Occipital lobe (tissue), 3 donors: ENCODE results near the gene DHPS. TPM values are rescaled to one million over a fixed set of nuclear protein-coding genes. Genes with fewer than 3 reads are reported as not detected.
"Not testable (repeated sequence)": the region's sequence is repeated elsewhere in the genome, so short reads cannot be mapped to it uniquely, and the experiment has no call there.

Source experiments
- DNase-seq: peaks from one replicate; lab custom pipeline; 2025; lab: John Stamatoyannopoulos, UW
- small RNA-seq: library from RNA; depleted of rRNA; stranded (forward); fragments of <200 nt; gene quantifications from one replicate; pipeline ENCODE3, GENCODE V24; 2014
- total RNA-seq: library from RNA; depleted of rRNA; stranded (reverse); fragments of >200 nt; gene quantifications from one replicate; pipeline ENCODE4 v1.2.3, GENCODE V29; 2014

DHPS gene
- total RNA-seq, 1 donor from 2014 or later, result 79.7 TPM

DNA sequence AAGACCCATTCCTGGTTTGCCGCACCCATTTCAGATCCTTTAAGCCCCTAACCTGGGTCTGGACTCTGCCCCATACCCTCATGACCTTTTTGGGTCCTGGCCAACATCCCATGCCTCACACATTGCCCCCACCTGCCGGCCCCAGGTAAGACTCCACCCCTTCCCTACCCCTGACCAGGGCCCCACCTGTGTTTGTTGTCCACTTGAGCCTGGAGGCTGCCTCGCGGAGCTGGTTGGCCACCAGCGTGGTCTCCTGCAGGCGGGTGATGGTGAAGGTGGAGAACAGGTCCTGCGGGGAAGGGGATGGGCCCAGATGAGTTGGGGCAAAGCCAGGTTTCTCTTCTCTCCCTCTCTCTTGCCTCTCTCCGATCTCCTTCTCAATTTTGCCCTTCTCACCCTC, 34.6 kb downstream of the DHPS start:
- DNase-seq, result no peak

DNA sequence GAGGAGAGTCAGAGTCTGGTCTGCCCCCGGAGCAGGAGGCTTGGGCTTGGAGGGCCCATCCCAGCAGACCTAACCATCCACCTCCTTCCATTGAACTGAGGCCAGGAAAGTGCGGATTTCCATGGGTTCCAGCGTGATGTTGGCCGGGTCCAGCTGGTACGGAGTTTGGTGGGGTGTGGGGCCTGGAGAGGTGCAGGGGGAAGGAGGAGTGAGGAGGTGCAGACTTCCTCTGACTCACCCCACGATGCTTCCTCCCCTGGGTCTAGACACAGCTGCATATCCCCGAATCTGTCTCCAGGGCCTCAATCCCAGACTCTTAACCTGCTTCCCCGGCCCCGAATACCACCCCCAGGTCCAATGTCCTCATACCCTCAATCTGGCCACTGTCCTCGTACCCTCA, 35.1 kb downstream of the DHPS start:
- no peak for DNase-seq

DNA sequence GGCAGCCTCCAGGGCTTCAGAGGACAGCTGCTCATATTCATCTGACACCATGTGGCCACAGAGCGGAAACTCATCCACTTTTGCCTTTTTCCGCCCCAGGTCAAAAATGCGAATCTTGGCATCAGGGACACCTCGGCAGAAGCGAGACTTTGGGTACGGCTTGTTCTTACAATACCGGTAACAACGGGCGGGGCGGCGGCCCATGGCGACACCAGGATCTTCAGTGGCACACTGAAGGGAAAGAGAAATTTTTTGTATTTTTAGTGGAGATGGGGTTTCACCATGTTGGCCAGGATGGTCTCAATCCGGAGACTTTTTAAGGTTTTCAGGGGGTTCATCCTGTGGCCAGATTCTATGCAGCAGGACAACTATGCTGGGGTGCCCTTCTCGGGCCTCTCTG, 38.0 kb downstream of the DHPS start:
- DNase-seq, result not testable (repeated sequence)

DNA sequence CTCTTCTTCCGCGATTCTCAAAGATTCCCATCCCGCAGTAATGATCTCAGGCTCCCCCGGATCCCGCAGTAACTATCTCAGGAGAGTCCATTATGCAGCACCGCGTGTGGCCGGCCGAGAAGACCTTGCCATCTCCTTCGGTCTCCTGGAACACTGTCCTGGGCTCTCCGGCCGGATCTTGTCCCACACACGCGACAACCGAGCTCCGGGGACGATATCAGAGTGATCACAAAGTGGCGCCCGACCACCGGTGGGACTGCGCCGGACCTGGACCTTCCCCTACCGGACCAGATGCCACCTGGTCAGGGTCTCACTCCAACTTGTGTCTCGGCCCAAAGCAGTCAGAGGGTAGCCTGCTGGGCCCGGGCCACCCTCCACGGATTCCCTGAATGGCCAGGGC, 39.2 kb downstream of the DHPS start:
- no peak for DNase-seq

DNA sequence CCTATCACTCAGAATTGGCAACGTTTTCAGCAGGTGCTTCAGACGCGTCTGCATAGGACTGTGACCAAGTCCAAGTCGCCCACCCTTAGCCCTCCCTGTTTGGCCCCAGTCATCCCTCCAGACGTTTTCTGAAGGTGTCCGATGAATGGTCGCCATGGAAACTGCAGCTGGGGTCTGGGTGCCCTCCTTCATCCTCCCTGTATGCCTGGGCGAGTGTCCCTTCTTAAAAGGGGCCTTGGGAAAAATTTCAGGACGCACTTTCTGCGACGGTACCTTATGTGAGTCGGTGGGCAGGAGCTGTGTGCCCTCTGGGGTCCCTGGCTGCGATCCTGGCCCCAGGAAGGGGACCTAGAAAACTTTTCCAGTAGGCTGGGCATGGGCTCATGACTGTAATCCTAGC, 40.2 kb downstream of the DHPS start:
- no peak for DNase-seq

DNA sequence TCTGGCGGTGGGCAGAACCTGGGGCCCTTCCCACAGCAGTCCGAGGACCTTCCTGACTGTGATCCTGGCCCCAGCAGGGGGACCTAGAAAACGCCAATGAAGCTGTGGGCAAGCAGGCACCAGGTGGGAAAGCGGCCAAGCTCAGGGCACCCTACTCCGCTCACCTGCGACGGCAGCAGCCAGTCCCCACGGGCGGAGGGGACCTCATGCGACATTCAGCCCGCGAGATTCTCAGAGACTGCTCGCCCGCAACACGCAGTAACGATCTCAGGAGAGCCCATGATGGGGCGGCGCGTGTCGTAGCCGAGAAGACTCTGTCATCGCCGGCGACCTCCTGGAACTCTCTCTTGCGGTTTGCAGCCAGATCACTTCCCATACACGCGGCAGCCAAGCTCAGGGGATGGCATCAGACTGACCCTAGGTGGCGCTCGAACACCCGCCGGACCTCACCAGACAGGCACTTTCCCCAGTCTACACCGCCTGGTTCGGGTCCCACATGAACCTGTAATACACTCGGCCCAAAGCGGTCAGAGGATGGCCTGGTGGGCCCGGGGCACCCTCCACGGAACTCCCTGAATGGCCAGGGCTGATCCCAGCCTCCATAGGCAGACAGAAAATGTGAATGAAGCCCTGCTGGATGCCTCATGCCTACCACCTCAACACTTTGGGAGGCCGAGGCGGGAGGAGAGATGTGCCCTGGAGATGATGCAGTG, 41.6 kb downstream of the DHPS start:
- peak; percentile 44 for DNase-seq

DNA sequence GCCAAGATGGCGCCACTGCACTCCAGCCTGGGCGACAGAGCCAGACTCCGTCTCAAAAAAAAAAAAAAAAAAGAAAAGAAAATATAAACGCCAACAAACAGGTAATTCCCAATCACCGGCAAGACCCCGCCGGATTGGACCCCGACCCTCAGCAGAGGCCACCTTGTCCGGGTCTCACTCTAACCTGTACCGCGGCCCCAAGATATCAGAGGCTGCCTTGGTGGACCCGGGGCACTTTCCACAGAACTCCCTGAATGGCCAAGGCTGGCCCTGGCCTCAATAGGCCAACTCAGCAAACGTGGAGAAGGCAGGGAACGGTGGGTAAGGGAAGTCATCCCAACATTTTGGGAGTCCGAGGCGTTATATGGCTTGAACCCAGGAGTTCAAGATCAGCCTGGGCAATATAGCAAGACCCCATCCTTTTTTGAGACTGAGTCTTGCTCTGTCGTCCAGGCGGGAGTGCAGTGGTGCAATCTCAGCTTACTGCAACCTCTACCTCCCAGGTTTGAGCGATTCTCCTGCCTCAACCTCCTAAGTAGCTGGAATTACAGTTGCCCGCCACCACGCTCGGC, 43.0 kb downstream of the DHPS start:
- DNase-seq, result no peak

DNA sequence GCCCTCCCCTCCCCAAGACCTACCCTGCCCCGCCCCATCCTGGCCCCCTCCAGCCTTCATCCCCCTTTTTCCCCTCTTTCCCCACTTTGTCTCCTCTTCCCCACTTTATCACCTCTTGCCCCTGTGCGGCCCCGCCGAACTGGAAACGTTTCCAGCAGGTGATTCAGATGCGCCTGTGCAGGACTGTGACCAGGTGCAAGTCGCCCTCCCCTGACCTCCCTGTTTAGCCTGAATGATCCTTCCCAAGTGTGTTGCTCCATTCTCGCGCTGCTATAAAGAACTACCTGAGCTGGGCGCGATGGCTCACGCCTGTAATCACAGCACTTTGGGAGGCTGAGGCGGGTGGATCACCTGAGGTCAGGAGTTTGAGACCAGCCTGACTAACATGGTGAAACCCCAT, 45.0 kb downstream of the DHPS start:
- DNase-seq, result no peak

DNA sequence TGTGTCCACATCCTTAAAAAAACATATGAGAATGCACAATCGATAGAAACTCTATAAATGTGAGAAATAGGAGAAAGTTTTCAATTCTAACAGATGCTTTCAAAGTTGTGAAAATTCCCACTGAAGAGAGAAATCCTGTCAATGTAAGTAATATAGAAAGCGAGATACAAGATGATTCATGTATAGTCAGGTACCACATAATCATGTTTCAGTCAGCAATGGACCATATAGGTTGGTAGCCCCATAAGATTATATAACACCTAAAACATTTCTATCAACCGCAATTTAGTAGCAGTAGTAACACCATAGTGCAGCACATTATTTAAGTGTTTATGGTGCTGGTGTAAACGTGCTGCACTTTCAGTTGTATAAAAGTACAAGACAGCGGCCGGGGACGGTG, 52.5 kb downstream of the DHPS start:
- no peak for DNase-seq

DNA sequence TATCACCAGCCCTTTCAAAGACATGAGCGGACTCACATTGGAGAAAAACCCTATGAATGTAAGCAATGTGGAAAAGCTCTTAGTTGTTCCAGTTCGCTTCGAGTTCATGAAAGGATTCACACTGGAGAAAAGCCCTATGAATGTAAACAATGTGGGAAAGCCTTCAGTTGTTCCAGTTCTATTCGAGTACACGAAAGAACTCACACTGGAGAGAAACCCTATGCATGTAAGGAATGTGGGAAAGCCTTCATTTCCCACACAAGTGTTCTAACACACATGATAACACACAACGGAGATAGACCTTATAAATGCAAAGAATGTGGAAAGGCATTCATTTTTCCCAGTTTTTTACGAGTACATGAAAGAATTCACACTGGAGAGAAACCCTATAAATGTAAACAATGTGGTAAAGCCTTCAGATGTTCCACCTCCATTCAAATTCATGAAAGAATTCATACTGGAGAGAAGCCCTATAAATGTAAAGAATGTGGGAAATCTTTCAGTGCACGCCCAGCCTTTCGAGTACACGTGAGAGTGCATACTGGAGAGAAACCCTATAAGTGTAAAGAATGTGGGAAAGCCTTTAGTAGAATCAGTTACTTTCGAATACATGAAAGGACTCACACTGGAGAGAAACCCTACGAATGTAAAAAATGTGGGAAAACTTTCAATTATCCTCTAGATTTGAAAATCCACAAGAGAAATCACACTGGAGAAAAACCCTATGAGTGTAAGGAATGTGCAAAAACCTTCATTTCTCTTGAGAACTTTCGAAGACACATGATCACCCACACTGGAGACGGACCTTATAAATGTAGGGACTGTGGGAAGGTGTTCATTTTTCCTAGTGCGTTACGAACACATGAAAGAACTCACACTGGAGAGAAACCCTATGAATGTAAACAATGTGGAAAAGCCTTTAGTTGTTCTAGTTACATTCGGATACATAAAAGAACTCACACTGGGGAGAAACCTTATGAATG, 53.3 kb downstream of the DHPS start:
- no peak for DNase-seq

DNA sequence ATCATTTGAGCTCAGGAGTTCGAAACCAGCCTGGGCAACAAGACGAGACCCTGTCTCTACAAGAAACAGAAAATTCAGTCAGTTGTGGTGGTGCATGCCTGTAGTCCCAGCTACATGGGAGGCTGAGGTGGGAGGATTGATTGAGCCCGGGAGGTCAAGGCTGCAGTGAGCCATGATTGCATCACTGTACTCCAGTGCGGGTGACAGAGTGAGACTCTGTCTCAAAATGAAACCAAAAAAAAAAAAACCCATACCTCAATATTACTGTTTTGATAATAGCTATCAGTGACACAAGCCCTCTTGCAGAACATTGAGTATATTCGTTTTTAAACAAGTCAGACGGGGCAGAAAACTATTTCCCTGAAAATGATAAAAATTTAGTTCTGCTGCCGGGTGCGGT, 54.7 kb downstream of the DHPS start:
- no peak for DNase-seq

Small RNA genes within 50 kb of the gene (small RNA-seq; reads per million reads assigned to genes)
- gene SNORD41, result 29.6 reads per million, percentile 94 among the genes with 10 or more reads in this experiment

Other genes starting within 250 kb of the DHPS start
- 13.9 TPM for gene ZNF443, start 240.9 kb downstream of the DHPS start, total RNA-seq
- 37.6 TPM for gene ZNF709, start 197.1 kb downstream of the DHPS start, total RNA-seq
- 34.0 TPM for gene ZNF564, start 130.4 kb downstream of the DHPS start, total RNA-seq
- 11.4 TPM for gene ZNF490, start 71.1 kb downstream of the DHPS start, total RNA-seq
- 27.6 TPM for gene ZNF791, start 71.0 kb downstream of the DHPS start, total RNA-seq
- gene MAN2B1, start 15.1 kb downstream of the DHPS start, total RNA-seq, result 17.2 TPM
- gene WDR83, start 15.1 kb downstream of the DHPS start, total RNA-seq, result 10.3 TPM
- not detected for gene GNG14, start 6.1 kb upstream of the DHPS start, total RNA-seq
- gene FBXW9, start 14.8 kb upstream of the DHPS start, total RNA-seq, result 6.4 TPM
- 54.0 TPM for gene TNPO2, start 42.1 kb upstream of the DHPS start, total RNA-seq
- 138 TPM for gene TRIR, start 52.8 kb upstream of the DHPS start, total RNA-seq
- gene GET3, start 55.6 kb upstream of the DHPS start, total RNA-seq, result 59.3 TPM
- 0.16 TPM for gene BEST2, start 69.9 kb upstream of the DHPS start, total RNA-seq
- gene HOOK2, start 93.7 kb upstream of the DHPS start, total RNA-seq, result 20.3 TPM
- 22.6 TPM for gene JUNB, start 109.6 kb upstream of the DHPS start, total RNA-seq
- 174 TPM for gene PRDX2, start 119.9 kb upstream of the DHPS start, total RNA-seq
- 0.62 TPM for gene THSD8, start 120.2 kb upstream of the DHPS start, total RNA-seq
- 15.8 TPM for gene RNASEH2A, start 124.7 kb upstream of the DHPS start, total RNA-seq
- 2.0 TPM for gene RTBDN, start 152.7 kb upstream of the DHPS start, total RNA-seq
- gene MAST1, start 156.6 kb upstream of the DHPS start, total RNA-seq, result 35.1 TPM
- 4.5 TPM for gene DNASE2, start 199.6 kb upstream of the DHPS start, total RNA-seq
- gene KLF1, start 205.3 kb upstream of the DHPS start, total RNA-seq, result 0.31 TPM
- gene GCDH, start 209.3 kb upstream of the DHPS start, total RNA-seq, result 14.7 TPM
- gene SYCE2, start 237.4 kb upstream of the DHPS start, total RNA-seq, result not detected